Hepatocyte (in vitro differentiated cells): ENCODE data around the gene GJA5. TPM values are rescaled to one million over a fixed set of nuclear protein-coding genes. Genes with fewer than 3 reads are reported as not detected.
A peak's percentile ranks its signal among the peaks of the same experiment; 100 is the strongest.
"Not testable (repeated sequence)": the region's sequence is repeated elsewhere in the genome, so short reads cannot be mapped to it uniquely, and the experiment has no call there.

Experiments used
- DNase-seq: peaks from one replicate; pipeline ENCODE4 v3.0.0-alpha.2; 2016; ENCODE audit warnings: low spot score
- H2AFZ ChIP-seq: fragments of 200-600 bp; sonication (generic); 2 replicates; pipeline ENCODE4 v1.6.0; 2016; ENCODE audit warnings: antibody characterized with exemption, mild to moderate bottlenecking
- H3K27ac ChIP-seq: fragments of 200-600 bp; sonication (generic); 2 replicates; pipeline ENCODE4 v1.5.1; 2016; ENCODE audit warnings: mild to moderate bottlenecking
- H3K27me3 ChIP-seq: fragments of 200-600 bp; sonication (generic); 2 replicates; pipeline ENCODE4 v1.6.1; 2016
- H3K36me3 ChIP-seq: fragments of 200-600 bp; sonication (generic); replicated peaks from 2 replicates; pipeline ENCODE4 v1.5.1; 2016; ENCODE audit warnings: low read depth; ENCODE audit not compliant: insufficient read depth
- H3K4me1 ChIP-seq: fragments of 200-600 bp; sonication (generic); 2 replicates; pipeline ENCODE4 v1.5.1; 2016; ENCODE audit warnings: mild to moderate bottlenecking, moderate library complexity; ENCODE audit not compliant: insufficient read depth
- H3K4me2 ChIP-seq: fragments of 200-600 bp; sonication (generic); 2 replicates; pipeline ENCODE4 v1.6.0; 2016
- H3K4me3 ChIP-seq: fragments of 200-600 bp; sonication (generic); 2 replicates; pipeline ENCODE4 v1.5.1; 2016; ENCODE audit warnings: mild to moderate bottlenecking
- H3K79me2 ChIP-seq: fragments of 200-600 bp; sonication (generic); 2 replicates; pipeline ENCODE4 v1.6.0; 2017; ENCODE audit warnings: mild to moderate bottlenecking
- H3K9me2 ChIP-seq: fragments of 200-600 bp; sonication (generic); replicated peaks from 2 replicates; pipeline ENCODE4 v1.6.0; 2017; ENCODE audit warnings: mild to moderate bottlenecking; ENCODE audit not compliant: insufficient read depth
- H3K9me3 ChIP-seq: fragments of 200-600 bp; sonication (generic); 2 replicates; pipeline ENCODE4 v1.5.1; 2016; ENCODE audit warnings: low read depth, mild to moderate bottlenecking
- H4K20me1 ChIP-seq: fragments of 200-600 bp; sonication (generic); 2 replicates; pipeline ENCODE4 v1.6.0; 2016; ENCODE audit warnings: mild to moderate bottlenecking; ENCODE audit not compliant: insufficient read depth, poor library complexity, severe bottlenecking
- EZH2 ChIP-seq: fragments of 200-600 bp; sonication (generic); IDR thresholded peaks from 2 replicates; pipeline ENCODE4 v1.6.1; 2016; ENCODE audit warnings: antibody characterized with exemption, mild to moderate bottlenecking, borderline replicate concordance
- EZH2phosphoT487 ChIP-seq: fragments of 200-600 bp; sonication (generic); IDR thresholded peaks from one replicate; pipeline ENCODE4 v1.6.1; 2018; ENCODE audit warnings: antibody characterized with exemption, mild to moderate bottlenecking, low read depth, moderate library complexity; ENCODE audit not compliant: unreplicated experiment, severe bottlenecking
- WGBS: methylation state at CpG from one replicate; pipeline ENCODE4 v1.1.6; 2016; ENCODE audit warnings: low lambda C conversion rate; ENCODE audit errors: missing lambda C conversion rate; 5-methylcytosine and 5-hydroxymethylcytosine counted together
- polyA plus RNA-seq: library from polyadenylated mRNA; unstranded; fragments of >200 nt; fragmentation: Nextera tagmentation; extraction: Ambion mirVana; gene quantifications from 2 replicates; pipeline ENCODE4 v1.2.1, GENCODE V29; 2016
- total RNA-seq: library from RNA; depleted of rRNA; stranded (reverse); fragments of >200 nt; gene quantifications from 2 replicates; pipeline ENCODE4 v1.2.3, GENCODE V29; 2014
- TF ChIP-seq, protein P1 (sequence below): fragments of 200-600 bp; sonication (generic); IDR thresholded peaks from 2 replicates; pipeline ENCODE4 v1.5.1; 2016; ENCODE audit warnings: antibody characterized with exemption, mild to moderate bottlenecking; ENCODE audit not compliant: poor library complexity

Gene GJA5
- total and polyA plus RNA-seq, 2 experiments from 2014 or later = 9.7 to 12.4 TPM

DNA sequence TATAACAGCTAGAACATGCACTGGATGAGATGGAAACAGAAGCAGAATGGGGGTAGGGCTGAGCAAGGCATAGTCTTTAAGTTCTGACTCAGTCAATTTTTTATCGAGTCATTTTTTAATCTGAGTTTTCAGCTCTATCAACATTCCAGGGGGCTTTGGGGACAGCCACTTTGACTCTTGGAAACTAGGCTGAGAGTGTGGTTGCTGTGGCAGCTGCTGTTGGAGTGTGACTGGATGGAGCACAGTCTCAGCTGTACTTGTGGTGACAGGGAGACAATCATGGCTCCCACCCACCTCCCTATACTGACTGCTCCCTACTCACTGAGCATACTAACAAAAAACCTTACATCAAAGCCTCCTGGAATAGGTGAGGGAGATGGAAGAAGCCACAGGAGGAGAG, 25.0 kb downstream of the GJA5 start:
- Histone ChIP-seq H3K9me2 (no peaks in the 10 kb centered on the region), H3K4me1 (peaks cover 12% of the 10 kb centered on the region), H3K27me3 (no peaks in the 10 kb centered on the region), H3K4me3 (no peak overlapping the region), H2AFZ (no peak overlapping the region), H3K79me2 (no peaks in the 10 kb centered on the region), H3K36me3 (no peaks in the 10 kb centered on the region), H3K4me2 (no peak overlapping the region), H4K20me1 (no peaks in the 10 kb centered on the region), H3K27ac (peak overlapping the region; percentile 93), H3K9me3 (no peaks in the 10 kb centered on the region)
- DNase-seq = no peak
- TF ChIP-seq, protein P1, sequence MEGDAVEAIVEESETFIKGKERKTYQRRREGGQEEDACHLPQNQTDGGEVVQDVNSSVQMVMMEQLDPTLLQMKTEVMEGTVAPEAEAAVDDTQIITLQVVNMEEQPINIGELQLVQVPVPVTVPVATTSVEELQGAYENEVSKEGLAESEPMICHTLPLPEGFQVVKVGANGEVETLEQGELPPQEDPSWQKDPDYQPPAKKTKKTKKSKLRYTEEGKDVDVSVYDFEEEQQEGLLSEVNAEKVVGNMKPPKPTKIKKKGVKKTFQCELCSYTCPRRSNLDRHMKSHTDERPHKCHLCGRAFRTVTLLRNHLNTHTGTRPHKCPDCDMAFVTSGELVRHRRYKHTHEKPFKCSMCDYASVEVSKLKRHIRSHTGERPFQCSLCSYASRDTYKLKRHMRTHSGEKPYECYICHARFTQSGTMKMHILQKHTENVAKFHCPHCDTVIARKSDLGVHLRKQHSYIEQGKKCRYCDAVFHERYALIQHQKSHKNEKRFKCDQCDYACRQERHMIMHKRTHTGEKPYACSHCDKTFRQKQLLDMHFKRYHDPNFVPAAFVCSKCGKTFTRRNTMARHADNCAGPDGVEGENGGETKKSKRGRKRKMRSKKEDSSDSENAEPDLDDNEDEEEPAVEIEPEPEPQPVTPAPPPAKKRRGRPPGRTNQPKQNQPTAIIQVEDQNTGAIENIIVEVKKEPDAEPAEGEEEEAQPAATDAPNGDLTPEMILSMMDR = no peak
- TF ChIP-seq EZH2 (no peak), EZH2phosphoT487 (no peak)
- WGBS = 74% methylated on average over 1 of the region's 1 CpG

DNA sequence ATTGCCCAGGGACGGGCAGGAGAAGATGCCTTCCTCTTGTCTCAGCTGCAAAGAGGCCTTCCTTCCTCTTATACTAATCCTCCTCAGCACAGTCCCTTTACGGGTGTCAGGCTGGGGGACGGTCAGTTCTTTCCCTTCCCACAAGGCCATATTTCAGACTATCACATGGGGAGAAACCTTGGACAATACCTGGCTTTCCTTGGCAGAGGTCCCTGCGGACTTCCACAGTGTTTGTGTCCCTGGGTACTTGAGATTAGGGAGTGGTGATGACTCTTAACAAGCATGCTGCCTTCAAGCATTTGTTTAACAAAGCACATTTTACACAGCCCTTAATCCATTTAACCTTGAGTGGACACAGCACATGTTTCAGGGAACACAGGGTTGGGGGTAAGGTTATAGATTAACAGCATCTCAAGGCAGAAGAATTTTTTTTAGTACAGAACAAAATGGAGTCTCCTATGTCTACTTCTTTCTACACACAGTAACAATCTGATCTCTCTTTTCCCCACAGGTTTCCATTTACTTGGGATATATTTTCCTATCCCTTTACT, 26.0 kb downstream of the GJA5 start:
- not testable (repeated sequence) for H2AFZ ChIP-seq, H3K9me3 ChIP-seq, H4K20me1 ChIP-seq, H3K36me3 ChIP-seq, H3K4me3 ChIP-seq, H3K27me3 ChIP-seq, H3K79me2 ChIP-seq, H3K9me2 ChIP-seq
- Histone ChIP-seq H3K4me1 (peaks cover 12% of the 10 kb centered on the region), H3K27ac (peak overlapping the region; percentile 93), H3K4me2 (peak overlapping the region; percentile 53)
- 60% methylated on average over 4 of the region's 4 CpGs for WGBS
- DNase-seq = peak; percentile 18

DNA sequence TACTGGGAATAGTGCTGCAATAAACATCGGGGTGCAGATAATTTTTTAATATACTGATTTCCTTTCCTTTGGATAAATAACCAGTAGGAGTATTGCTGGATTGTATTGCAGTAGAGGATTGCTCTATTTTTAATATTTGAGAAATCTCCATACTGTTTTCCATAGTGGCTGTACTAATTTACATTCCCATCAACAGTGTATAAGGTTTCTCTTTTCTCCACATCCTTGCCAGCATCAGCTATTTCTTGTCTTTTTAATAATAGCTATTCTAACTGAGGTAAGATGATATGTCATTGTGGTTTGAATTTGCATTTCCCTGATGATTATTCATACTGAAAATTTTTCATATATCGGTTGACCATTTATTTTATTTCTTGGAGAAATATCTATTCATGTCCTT, 31.1 kb downstream of the GJA5 start:
- Histone ChIP-seq H3K4me2 (no peak overlapping the region), H3K4me1 (peaks cover 8% of the 10 kb centered on the region), H4K20me1 (no peaks in the 10 kb centered on the region), H3K79me2 (no peaks in the 10 kb centered on the region), H3K27ac (no peak overlapping the region), H3K36me3 (no peaks in the 10 kb centered on the region), H3K4me3 (no peak overlapping the region), H3K9me3 (no peaks in the 10 kb centered on the region), H3K9me2 (no peaks in the 10 kb centered on the region), H3K27me3 (no peaks in the 10 kb centered on the region), H2AFZ (no peak overlapping the region)
- no peak for DNase-seq
- no peak for TF ChIP-seq EZH2
- no peak for TF ChIP-seq EZH2phosphoT487
- TF ChIP-seq, protein P1 = no peak
- 98% methylated on average over 2 of the region's 2 CpGs for WGBS

DNA sequence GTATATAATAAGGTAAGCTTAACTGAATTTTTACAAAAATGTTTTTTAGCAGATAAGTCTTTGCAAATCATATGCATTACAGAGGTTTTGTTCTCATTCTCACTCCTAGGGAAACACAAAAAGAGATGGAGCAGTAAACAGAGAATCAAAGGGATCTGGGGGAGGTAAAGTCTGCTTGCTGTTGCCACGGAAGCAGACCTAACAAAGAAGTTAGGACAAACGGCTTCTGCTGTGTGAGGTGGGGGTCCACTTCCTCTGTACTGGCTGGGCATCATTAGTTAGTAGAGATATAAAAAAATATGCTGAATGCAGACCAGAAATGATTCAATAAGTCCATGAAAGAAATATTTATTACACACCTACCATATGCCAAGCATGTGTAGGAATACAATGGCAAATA, 34.2 kb downstream of the GJA5 start:
- Histone ChIP-seq H3K27ac (no peak overlapping the region), H3K4me3 (no peak overlapping the region), H3K9me2 (no peaks in the 10 kb centered on the region), H3K9me3 (no peaks in the 10 kb centered on the region), H3K79me2 (no peaks in the 10 kb centered on the region), H4K20me1 (no peaks in the 10 kb centered on the region), H2AFZ (no peak overlapping the region), H3K4me1 (peaks cover 8% of the 10 kb centered on the region), H3K4me2 (no peak overlapping the region), H3K36me3 (no peaks in the 10 kb centered on the region), H3K27me3 (no peaks in the 10 kb centered on the region)
- 53% methylated on average over 2 of the region's 2 CpGs for WGBS
- no peak for DNase-seq
- TF ChIP-seq EZH2phosphoT487 (no peak), EZH2 (no peak)
- TF ChIP-seq, protein P1 = no peak
